Osteoblast (primary cell): Measurements from ENCODE around the gene UHRF2. TPM values are rescaled to one million over a fixed set of nuclear protein-coding genes. Genes with fewer than 3 reads are reported as not detected.
"Not testable (repeated sequence)": the region's sequence is repeated elsewhere in the genome, so short reads cannot be mapped to it uniquely, and the experiment has no call there.

Source experiments
- DNase-seq: peaks from one replicate; pipeline ENCODE4 v3.0.0; 2011; ENCODE audit warnings: low spot score, mixed read lengths; ENCODE audit not compliant: insufficient read length; ENCODE audit errors: missing footprints
- H2AFZ ChIP-seq: 2 replicates; pipeline ENCODE4 v1.6.0; 2011; ENCODE audit warnings: mild to moderate bottlenecking, low read length
- H3K27ac ChIP-seq: 2 replicates; pipeline ENCODE4 v1.5.1; 2011; ENCODE audit warnings: mild to moderate bottlenecking, low read depth, low read length, moderate library complexity
- H3K27me3 ChIP-seq: 2 replicates; pipeline ENCODE4 v1.6.0; 2012; ENCODE audit warnings: mild to moderate bottlenecking, control low read depth, inconsistent platforms, low read length, moderate library complexity; ENCODE audit not compliant: insufficient read depth
- H3K36me3 ChIP-seq: 2 replicates; pipeline ENCODE4 v1.5.1; 2011; ENCODE audit warnings: mild to moderate bottlenecking, low read length, control low read depth, moderate library complexity; ENCODE audit not compliant: insufficient read depth
- H3K4me1 ChIP-seq: 2 replicates; pipeline ENCODE4 v1.5.1; 2011; ENCODE audit warnings: mild to moderate bottlenecking, low read length, control low read depth, moderate library complexity; ENCODE audit not compliant: insufficient read depth
- H3K4me2 ChIP-seq: 2 replicates; pipeline ENCODE4 v1.6.0; 2011; ENCODE audit warnings: mild to moderate bottlenecking, low read length; ENCODE audit not compliant: insufficient read depth
- H3K4me3 ChIP-seq: fragments of 200-600 bp; sonication (generic); 3 replicates; pipeline ENCODE4 v1.5.1; 2012; ENCODE audit warnings: mild to moderate bottlenecking, low read length, inconsistent platforms; ENCODE audit not compliant: insufficient read depth
- H3K79me2 ChIP-seq: 2 replicates; pipeline ENCODE4 v1.6.0; 2012; ENCODE audit warnings: mild to moderate bottlenecking, low read length, control low read depth, inconsistent platforms; ENCODE audit not compliant: insufficient read depth
- H3K9me3 ChIP-seq: 2 replicates; pipeline ENCODE4 v1.5.1; 2011; ENCODE audit warnings: low read depth, low read length, control low read depth
- H4K20me1 ChIP-seq: 2 replicates; pipeline ENCODE4 v1.6.0; 2012; ENCODE audit warnings: mild to moderate bottlenecking, low read length, control low read depth; ENCODE audit not compliant: insufficient read depth
- total RNA-seq: library from RNA; depleted of rRNA; stranded (reverse); fragments of >200 nt; gene quantifications from 2 replicates; pipeline ENCODE4 v1.2.3, GENCODE V29; 2012
- TF ChIP-seq, protein P1 (sequence below): IDR thresholded peaks from 2 replicates; pipeline ENCODE4 v1.5.1; 2011; ENCODE audit warnings: mild to moderate bottlenecking, low read depth, low read length, moderate library complexity; ENCODE audit errors: extremely low read depth

Gene UHRF2, protein sequence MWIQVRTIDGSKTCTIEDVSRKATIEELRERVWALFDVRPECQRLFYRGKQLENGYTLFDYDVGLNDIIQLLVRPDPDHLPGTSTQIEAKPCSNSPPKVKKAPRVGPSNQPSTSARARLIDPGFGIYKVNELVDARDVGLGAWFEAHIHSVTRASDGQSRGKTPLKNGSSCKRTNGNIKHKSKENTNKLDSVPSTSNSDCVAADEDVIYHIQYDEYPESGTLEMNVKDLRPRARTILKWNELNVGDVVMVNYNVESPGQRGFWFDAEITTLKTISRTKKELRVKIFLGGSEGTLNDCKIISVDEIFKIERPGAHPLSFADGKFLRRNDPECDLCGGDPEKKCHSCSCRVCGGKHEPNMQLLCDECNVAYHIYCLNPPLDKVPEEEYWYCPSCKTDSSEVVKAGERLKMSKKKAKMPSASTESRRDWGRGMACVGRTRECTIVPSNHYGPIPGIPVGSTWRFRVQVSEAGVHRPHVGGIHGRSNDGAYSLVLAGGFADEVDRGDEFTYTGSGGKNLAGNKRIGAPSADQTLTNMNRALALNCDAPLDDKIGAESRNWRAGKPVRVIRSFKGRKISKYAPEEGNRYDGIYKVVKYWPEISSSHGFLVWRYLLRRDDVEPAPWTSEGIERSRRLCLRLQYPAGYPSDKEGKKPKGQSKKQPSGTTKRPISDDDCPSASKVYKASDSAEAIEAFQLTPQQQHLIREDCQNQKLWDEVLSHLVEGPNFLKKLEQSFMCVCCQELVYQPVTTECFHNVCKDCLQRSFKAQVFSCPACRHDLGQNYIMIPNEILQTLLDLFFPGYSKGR
- total RNA-seq, result 81.3 and 84.3 TPM in 2 replicates

DNA sequence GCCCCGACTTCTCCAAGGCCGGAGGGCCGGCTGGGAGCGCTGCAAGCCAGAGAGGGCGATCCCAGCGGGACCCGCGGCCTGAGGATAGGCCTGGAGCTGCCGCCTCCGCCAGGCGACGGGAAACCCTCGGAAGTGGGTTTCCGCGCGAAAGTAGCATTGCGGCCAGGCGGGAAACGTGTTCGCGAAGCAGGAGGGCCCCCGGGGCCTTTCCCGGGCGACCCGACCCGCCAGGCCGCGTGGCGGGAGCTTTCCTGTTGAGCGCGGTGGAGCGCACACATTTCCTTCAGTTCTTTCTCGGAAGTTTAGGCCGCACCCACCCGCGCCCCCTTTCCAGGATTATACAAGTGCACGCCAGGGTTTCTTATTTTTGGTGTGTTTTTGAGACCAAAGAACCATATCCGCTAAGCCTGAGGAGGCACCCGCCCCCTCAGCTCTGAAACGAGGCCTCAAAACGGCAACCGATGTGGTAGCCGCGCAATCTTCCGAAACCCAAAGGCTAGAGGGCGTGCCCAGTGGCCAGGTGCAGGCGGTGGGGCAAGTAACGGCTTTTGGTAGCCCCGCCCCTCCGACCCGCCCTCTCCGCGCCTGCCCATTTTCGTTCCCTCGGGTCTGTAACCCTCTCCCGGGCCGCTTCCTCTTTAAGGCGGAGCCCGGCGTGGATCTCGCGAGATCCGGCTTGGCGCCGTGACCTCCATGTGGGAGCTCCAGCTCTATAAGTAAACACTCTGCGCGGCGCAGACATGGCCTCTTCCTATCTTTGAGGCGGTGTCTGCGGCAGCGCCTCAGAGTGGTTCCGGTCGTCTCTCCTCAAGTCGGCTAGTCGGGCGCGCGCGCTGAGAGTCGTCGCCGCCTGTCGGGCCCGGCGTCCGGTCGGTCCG, at the start of gene UHRF2:
Gene UHRF2, plus strand, starts transcription at position 713 of the 878 bp plus-strand sequence. CDS start 292 bp downstream, outside the sequence.
- Histone ChIP-seq H3K36me3 (peaks cover 3% of the 10 kb centered on the region), H3K4me3 (peak within 1 kb of the TSS; percentile 83), H3K4me1 (peaks cover 27% of the 10 kb centered on the region), H3K27ac (peak within 1 kb of the TSS; percentile 65), H3K4me2 (peak within 1 kb of the TSS; percentile 82), H3K79me2 (peaks cover 53% of the 10 kb centered on the region), H3K27me3 (no peaks in the 10 kb centered on the region), H4K20me1 (peaks cover 29% of the 10 kb centered on the region), H2AFZ (peak within 1 kb of the TSS; percentile 91), H3K9me3 (no peaks in the 10 kb centered on the region)
- TF ChIP-seq, protein P1, sequence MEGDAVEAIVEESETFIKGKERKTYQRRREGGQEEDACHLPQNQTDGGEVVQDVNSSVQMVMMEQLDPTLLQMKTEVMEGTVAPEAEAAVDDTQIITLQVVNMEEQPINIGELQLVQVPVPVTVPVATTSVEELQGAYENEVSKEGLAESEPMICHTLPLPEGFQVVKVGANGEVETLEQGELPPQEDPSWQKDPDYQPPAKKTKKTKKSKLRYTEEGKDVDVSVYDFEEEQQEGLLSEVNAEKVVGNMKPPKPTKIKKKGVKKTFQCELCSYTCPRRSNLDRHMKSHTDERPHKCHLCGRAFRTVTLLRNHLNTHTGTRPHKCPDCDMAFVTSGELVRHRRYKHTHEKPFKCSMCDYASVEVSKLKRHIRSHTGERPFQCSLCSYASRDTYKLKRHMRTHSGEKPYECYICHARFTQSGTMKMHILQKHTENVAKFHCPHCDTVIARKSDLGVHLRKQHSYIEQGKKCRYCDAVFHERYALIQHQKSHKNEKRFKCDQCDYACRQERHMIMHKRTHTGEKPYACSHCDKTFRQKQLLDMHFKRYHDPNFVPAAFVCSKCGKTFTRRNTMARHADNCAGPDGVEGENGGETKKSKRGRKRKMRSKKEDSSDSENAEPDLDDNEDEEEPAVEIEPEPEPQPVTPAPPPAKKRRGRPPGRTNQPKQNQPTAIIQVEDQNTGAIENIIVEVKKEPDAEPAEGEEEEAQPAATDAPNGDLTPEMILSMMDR, result no peak
- peak; percentile 98 for DNase-seq

- Histone ChIP-seq H3K36me3 (no peaks in the 10 kb centered on the region), H3K9me3 (no peaks in the 10 kb centered on the region), H3K4me2 (no peak overlapping the region), H3K27ac (no peak overlapping the region), H3K79me2 (no peaks in the 10 kb centered on the region), H2AFZ (no peak overlapping the region), H3K4me1 (no peaks in the 10 kb centered on the region), H4K20me1 (no peaks in the 10 kb centered on the region), H3K27me3 (no peaks in the 10 kb centered on the region), H3K4me3 (no peak overlapping the region)
- DNase-seq, result peak; percentile 70
- TF ChIP-seq, protein P1, result no peak
Measured at GRCh38 chr9:6367128-6367890, 45.7 kb upstream of the UHRF2 start.

DNA sequence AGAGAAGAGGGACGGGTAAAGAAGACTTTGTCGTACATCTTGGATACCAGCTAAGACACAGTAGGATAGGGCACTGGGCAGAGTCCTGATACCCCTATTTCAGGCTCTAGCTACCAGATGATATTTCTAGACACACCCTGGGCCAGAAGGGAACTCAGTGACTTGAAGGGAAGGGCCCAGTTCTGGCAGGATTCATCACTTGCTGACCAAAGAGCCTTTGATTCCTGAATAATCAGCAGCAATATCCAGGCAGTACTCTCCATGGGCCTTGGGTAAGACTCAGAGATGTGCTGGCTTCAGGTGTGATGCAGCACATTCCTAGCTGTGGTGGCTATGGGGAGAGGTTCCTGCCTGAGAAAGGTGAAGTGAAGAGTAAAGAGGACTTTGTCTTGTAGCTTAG, 44.2 kb upstream of the UHRF2 start:
- Histone ChIP-seq H3K27me3 (no peaks in the 10 kb centered on the region), H2AFZ (no peak overlapping the region), H3K4me1 (no peaks in the 10 kb centered on the region), H3K79me2 (no peaks in the 10 kb centered on the region), H3K27ac (no peak overlapping the region), H3K36me3 (no peaks in the 10 kb centered on the region), H4K20me1 (no peaks in the 10 kb centered on the region), H3K4me3 (no peak overlapping the region), H3K4me2 (no peak overlapping the region), H3K9me3 (no peaks in the 10 kb centered on the region)
- TF ChIP-seq, protein P1, result no peak
- no peak for DNase-seq

- H3K4me3 ChIP-seq, H3K27ac ChIP-seq, H3K4me2 ChIP-seq, H4K20me1 ChIP-seq, DNase-seq, H2AFZ ChIP-seq, H3K36me3 ChIP-seq, H3K9me3 ChIP-seq, H3K79me2 ChIP-seq, H3K27me3 ChIP-seq: not testable (repeated sequence)
- H3K4me1 ChIP-seq, result peaks cover 25% of the 10 kb centered on the region
Measured at GRCh38 chr9:6381477-6382012, 31.5 kb upstream of the UHRF2 start.
